MM.1S (cell line): Measurements from ENCODE around the gene AUTS2.
"Not testable (repeated sequence)": the region's sequence is repeated elsewhere in the genome, so short reads cannot be mapped to it uniquely, and the experiment has no call there.

Experiments used
- DNase-seq: peaks from one replicate; pipeline ENCODE4 v3.0.0-alpha.2; 2015
- H2AFZ ChIP-seq: fragments of 300-600 bp; sonication (generic); 2 replicates; pipeline ENCODE4 v1.6.0; 2016; ENCODE audit warnings: antibody characterized with exemption, low read length
- H3F3A ChIP-seq: fragments of 300-600 bp; sonication (generic); 2 replicates; pipeline ENCODE4 v1.6.1; 2016; ENCODE audit warnings: mild to moderate bottlenecking, antibody characterized with exemption, low read length, moderate library complexity, mixed read lengths; ENCODE audit not compliant: insufficient read depth
- H3K27ac ChIP-seq: fragments of 300-600 bp; sonication (generic); 2 replicates; pipeline ENCODE4 v1.5.1; 2016; ENCODE audit warnings: mild to moderate bottlenecking, low read length
- H3K27me3 ChIP-seq: fragments of 300-600 bp; sonication (generic); replicated peaks from 2 replicates; pipeline ENCODE4 v1.6.0; 2016; ENCODE audit warnings: low read length; ENCODE audit not compliant: insufficient read depth
- H3K36me3 ChIP-seq: fragments of 300-600 bp; sonication (generic); replicated peaks from 2 replicates; pipeline ENCODE4 v1.6.1; 2016; ENCODE audit warnings: mild to moderate bottlenecking, low read length, mixed read lengths; ENCODE audit not compliant: insufficient read depth
- H3K4me1 ChIP-seq: fragments of 300-600 bp; sonication (generic); 2 replicates; pipeline ENCODE4 v1.6.1; 2016; ENCODE audit warnings: low read length, mixed read lengths
- H3K4me2 ChIP-seq: fragments of 300-600 bp; sonication (generic); 2 replicates; pipeline ENCODE4 v1.6.0; 2016; ENCODE audit warnings: low read depth, low read length
- H3K4me3 ChIP-seq: fragments of 300-600 bp; sonication (generic); 2 replicates; pipeline ENCODE4 v1.5.1; 2016; ENCODE audit warnings: low read length, mixed read lengths
- H3K79me2 ChIP-seq: fragments of 300-600 bp; sonication (generic); 2 replicates; pipeline ENCODE4 v1.6.1; 2016; ENCODE audit warnings: mixed run types, low read length, mixed read lengths
- H3K9ac ChIP-seq: fragments of 300-600 bp; sonication (generic); 2 replicates; pipeline ENCODE4 v1.6.1; 2016; ENCODE audit warnings: low read length, mixed read lengths
- H3K9me2 ChIP-seq: fragments of 300-600 bp; sonication (generic); replicated peaks from 2 replicates; pipeline ENCODE4 v1.6.1; 2016; ENCODE audit warnings: mild to moderate bottlenecking, low read length, mixed read lengths; ENCODE audit not compliant: insufficient read depth
- H3K9me3 ChIP-seq: fragments of 300-600 bp; sonication (generic); replicated peaks from 2 replicates; pipeline ENCODE4 v1.6.1; 2016; ENCODE audit warnings: mild to moderate bottlenecking, low read length, mixed read lengths; ENCODE audit not compliant: insufficient read depth
- H4K20me1 ChIP-seq: fragments of 300-600 bp; sonication (generic); 2 replicates; pipeline ENCODE4 v1.6.1; 2016; ENCODE audit warnings: mild to moderate bottlenecking, low read length, moderate library complexity, mixed read lengths; ENCODE audit not compliant: insufficient read depth
- EZH2 ChIP-seq: fragments of 300-600 bp; sonication (generic); optimal IDR thresholded peaks from 2 replicates; pipeline ENCODE3; 2017; ENCODE audit warnings: low read depth, mild to moderate bottlenecking, antibody characterized with exemption, low read length, mixed read lengths
- EZH2phosphoT487 ChIP-seq: fragments of 300-600 bp; sonication (generic); IDR thresholded peaks from 2 replicates; pipeline ENCODE4 v1.6.1; 2018; ENCODE audit warnings: antibody characterized with exemption, low read length
- TF ChIP-seq, protein P1 (sequence below): fragments of 300-600 bp; sonication (generic); IDR thresholded peaks from 2 replicates; pipeline ENCODE4 v1.5.1; 2016; ENCODE audit warnings: antibody characterized with exemption, low read length, mixed read lengths

AUTS2 gene

DNA sequence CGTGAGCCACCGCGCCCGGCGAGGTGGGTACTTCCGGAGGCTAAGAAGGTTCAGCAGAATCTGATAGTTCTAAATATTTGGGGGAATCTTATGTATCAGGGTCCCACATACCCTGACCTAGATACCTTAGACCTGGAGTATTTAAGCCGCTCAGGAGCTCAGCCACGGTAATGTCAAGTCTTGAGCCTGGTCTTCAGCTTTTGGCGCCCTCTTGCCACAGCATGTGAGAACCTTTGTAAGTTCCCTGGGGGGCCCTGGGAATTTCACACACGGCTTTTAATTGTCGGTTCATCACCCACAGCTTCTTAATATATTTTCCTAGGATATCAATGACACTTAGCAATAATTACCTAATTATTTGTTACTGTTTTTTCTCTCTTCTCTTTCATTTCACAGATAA, 1209.4 kb downstream of the AUTS2 start:
- no peak overlapping the region for H2AFZ ChIP-seq
- H3F3A ChIP-seq: no peaks in the 10 kb centered on the region
- H3K9me3 ChIP-seq: no peaks in the 10 kb centered on the region
- H3K9ac ChIP-seq: no peak overlapping the region
- no peak for DNase-seq
- no peak overlapping the region for H3K4me3 ChIP-seq
- H3K9me2 ChIP-seq: no peaks in the 10 kb centered on the region
- no peaks in the 10 kb centered on the region for H3K36me3 ChIP-seq
- H3K79me2 ChIP-seq: no peaks in the 10 kb centered on the region
- H3K4me1 ChIP-seq: no peaks in the 10 kb centered on the region
- H3K27ac ChIP-seq: no peak overlapping the region
- no peak overlapping the region for H3K4me2 ChIP-seq
- TF ChIP-seq EZH2phosphoT487: no peak
- TF ChIP-seq EZH2: no peak
- TF ChIP-seq, protein P1, sequence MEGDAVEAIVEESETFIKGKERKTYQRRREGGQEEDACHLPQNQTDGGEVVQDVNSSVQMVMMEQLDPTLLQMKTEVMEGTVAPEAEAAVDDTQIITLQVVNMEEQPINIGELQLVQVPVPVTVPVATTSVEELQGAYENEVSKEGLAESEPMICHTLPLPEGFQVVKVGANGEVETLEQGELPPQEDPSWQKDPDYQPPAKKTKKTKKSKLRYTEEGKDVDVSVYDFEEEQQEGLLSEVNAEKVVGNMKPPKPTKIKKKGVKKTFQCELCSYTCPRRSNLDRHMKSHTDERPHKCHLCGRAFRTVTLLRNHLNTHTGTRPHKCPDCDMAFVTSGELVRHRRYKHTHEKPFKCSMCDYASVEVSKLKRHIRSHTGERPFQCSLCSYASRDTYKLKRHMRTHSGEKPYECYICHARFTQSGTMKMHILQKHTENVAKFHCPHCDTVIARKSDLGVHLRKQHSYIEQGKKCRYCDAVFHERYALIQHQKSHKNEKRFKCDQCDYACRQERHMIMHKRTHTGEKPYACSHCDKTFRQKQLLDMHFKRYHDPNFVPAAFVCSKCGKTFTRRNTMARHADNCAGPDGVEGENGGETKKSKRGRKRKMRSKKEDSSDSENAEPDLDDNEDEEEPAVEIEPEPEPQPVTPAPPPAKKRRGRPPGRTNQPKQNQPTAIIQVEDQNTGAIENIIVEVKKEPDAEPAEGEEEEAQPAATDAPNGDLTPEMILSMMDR: no peak
- no peaks in the 10 kb centered on the region for H3K27me3 ChIP-seq
- no peaks in the 10 kb centered on the region for H4K20me1 ChIP-seq

DNA sequence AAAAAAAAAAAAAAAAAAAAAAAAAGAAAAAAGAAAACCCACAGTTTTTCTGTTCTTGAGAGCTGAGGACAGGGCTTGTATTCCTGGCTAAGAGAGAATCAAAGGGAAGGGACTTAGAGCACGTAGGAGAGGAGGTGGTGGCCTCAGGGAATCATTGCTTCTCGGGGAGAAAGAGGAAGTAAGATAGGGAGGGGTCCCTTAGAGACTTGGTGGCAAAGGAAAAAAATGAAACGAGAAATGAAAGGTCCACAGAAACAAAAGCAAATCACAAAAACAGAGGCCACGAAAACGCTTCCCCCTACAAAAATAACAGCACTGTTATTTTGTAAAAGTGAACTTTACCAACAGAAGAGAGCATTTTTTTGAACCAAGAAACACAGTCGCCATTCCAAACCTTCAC, 1210.6 kb downstream of the AUTS2 start:
- no peak overlapping the region for H3K27ac ChIP-seq
- 0 out of 2 replicates have a peak overlapping the region, but pooled peaks have one; percentile 35 for H2AFZ ChIP-seq
- H3K79me2 ChIP-seq: no peaks in the 10 kb centered on the region
- peak overlapping the region; percentile 37; the same call in 1 of the 2 replicates for H3K4me2 ChIP-seq
- no peaks in the 10 kb centered on the region for H3F3A ChIP-seq
- no peaks in the 10 kb centered on the region for H3K36me3 ChIP-seq
- H3K27me3 ChIP-seq: no peaks in the 10 kb centered on the region
- H3K4me3 ChIP-seq: no peak overlapping the region
- no peak for DNase-seq
- H3K4me1 ChIP-seq: no peaks in the 10 kb centered on the region
- H3K9ac ChIP-seq: no peak overlapping the region
- H3K9me2 ChIP-seq: no peaks in the 10 kb centered on the region
- H4K20me1 ChIP-seq: no peaks in the 10 kb centered on the region
- no peaks in the 10 kb centered on the region for H3K9me3 ChIP-seq
- TF ChIP-seq, protein P1: no peak
- TF ChIP-seq EZH2phosphoT487: no peak
- no peak for TF ChIP-seq EZH2

DNA sequence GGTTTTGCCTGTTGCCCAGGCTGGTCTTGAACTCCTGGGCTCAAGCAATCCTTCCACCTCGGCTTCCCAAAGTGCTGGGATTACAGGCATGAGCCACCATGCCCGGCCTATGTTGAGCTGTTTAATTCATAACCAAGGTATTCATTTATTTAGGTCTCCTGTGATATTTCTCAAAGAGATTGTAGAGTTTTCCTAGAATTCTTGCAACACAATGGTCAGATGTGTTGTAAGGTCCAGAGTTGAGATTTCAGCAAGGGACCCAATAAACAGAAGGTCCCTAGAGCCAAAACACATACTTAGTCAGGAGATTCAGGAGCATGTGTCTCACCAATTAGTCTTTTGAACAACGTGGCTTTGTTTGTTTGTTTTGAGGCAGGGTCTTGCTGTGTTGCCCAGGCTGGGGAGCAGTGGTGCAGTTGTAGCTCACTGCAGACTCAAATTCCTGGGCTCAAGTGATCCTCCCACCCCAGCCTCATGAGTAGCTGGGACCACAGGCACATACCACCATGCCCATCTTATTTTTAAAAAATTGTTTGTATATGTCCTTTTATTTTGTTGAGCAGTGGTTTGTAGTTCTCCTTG, 1212.4 kb downstream of the AUTS2 start:
- no peak overlapping the region for H3K9ac ChIP-seq
- no peaks in the 10 kb centered on the region for H4K20me1 ChIP-seq
- no peak overlapping the region for H3K4me2 ChIP-seq
- no peak for TF ChIP-seq EZH2phosphoT487
- TF ChIP-seq EZH2: no peak
- no peaks in the 10 kb centered on the region for H3K4me1 ChIP-seq
- H3K27ac ChIP-seq: no peak overlapping the region
- no peak overlapping the region for H2AFZ ChIP-seq
- no peak overlapping the region for H3K4me3 ChIP-seq
- no peaks in the 10 kb centered on the region for H3K36me3 ChIP-seq
- H3K79me2 ChIP-seq: no peaks in the 10 kb centered on the region
- no peaks in the 10 kb centered on the region for H3K9me3 ChIP-seq
- no peaks in the 10 kb centered on the region for H3K9me2 ChIP-seq
- H3F3A ChIP-seq: no peaks in the 10 kb centered on the region
- no peaks in the 10 kb centered on the region for H3K27me3 ChIP-seq
- no peak for DNase-seq

DNA sequence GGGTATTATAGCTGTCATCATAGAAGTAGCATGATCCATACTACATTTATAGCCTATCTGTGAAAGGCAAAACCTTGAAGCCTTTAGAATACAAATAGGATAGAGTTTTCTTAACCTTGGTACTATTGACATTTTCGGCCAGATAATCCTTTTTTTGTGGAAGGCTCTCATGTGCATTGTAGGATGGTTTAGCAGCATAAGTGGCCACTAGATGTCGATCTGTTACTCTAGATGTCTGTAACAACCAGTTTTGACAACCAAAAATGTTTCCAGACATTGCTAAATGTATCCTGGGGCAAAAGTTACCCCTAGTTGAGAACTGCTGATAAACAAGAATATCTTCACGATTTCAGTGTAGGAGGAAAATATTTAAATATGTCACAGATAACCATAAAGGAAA, 1214.2 kb downstream of the AUTS2 start:
- no peak for TF ChIP-seq EZH2
- TF ChIP-seq, protein P1: no peak
- no peak for TF ChIP-seq EZH2phosphoT487
- Histone ChIP-seq H3K36me3 (no peaks in the 10 kb centered on the region), H4K20me1 (no peaks in the 10 kb centered on the region)

DNA sequence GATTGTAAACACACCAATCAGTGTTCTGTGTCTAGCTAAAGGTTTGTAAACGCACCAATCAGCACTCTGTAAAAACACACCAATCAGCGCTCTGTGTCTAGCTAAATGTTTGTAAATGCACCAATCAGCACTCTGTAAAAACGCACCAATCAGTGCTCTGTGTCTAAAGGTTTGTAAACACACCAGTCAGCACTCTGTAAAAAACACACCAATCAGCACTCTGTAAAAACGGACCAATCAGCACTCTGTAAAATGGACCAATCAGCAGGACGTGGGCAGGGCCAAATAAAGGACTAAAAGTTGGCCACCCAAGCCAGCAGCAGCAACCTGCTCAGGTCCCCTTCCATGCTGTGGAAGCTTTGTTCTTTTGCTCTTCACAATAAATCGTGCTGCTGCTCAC, 1224.2 kb downstream of the AUTS2 start:
- not testable (repeated sequence) for H3K9ac ChIP-seq, H4K20me1 ChIP-seq, H3K36me3 ChIP-seq, H3K9me2 ChIP-seq, H3K4me2 ChIP-seq, H3F3A ChIP-seq, H3K4me1 ChIP-seq, H2AFZ ChIP-seq, H3K27me3 ChIP-seq, DNase-seq, H3K79me2 ChIP-seq, H3K9me3 ChIP-seq, H3K4me3 ChIP-seq, H3K27ac ChIP-seq

More for the DNA sequence above, 1214.2 kb downstream of the AUTS2 start:
- no peak for DNase-seq
- no peaks in the 10 kb centered on the region for H3K9me3 ChIP-seq
- H3K27ac ChIP-seq: no peak overlapping the region
- no peak overlapping the region for H2AFZ ChIP-seq
- no peaks in the 10 kb centered on the region for H3F3A ChIP-seq
- no peaks in the 10 kb centered on the region for H3K4me1 ChIP-seq
- H3K4me2 ChIP-seq: no peak overlapping the region
- no peaks in the 10 kb centered on the region for H3K9me2 ChIP-seq
- no peak overlapping the region for H3K4me3 ChIP-seq
- no peak overlapping the region for H3K9ac ChIP-seq
- H3K79me2 ChIP-seq: no peaks in the 10 kb centered on the region
- no peaks in the 10 kb centered on the region for H3K27me3 ChIP-seq
